Activated CD4-positive, alpha-beta T cell treated with anti-CD3 and anti-CD28 coated beads for 1 hour (primary cell): ENCODE data around the gene NRIP3.
"Not testable (repeated sequence)": the region's sequence is repeated elsewhere in the genome, so short reads cannot be mapped to it uniquely, and the experiment has no call there.

Experiments used
- DNase-seq: peaks from one replicate; pipeline ENCODE4 v3.0.0-alpha.2; 2020

Gene NRIP3

GRCh38 chr11:8964324-8965320 is 39.2 kb downstream of the NRIP3 start, which contains the start of gene TMEM9B:
TSS of gene TMEM9B (minus strand) at chr11:8964442. CDS start at chr11:8964313, 129 bp downstream.
- DNase-seq = peak; percentile 59

GRCh38 chr11:8963569-8964323 is 40.1 kb downstream of the NRIP3 start:
- peak; percentile 66 for DNase-seq

GRCh38 chr11:8962841-8963240 is 41.0 kb downstream of the NRIP3 start:
- DNase-seq = no peak

GRCh38 chr11:8961401-8961800 is 42.4 kb downstream of the NRIP3 start:
- DNase-seq = no peak

GRCh38 chr11:8959546-8960166 is 44.1 kb downstream of the NRIP3 start:
- no peak for DNase-seq

GRCh38 chr11:8956860-8957259 is 46.9 kb downstream of the NRIP3 start:
- no peak for DNase-seq

GRCh38 chr11:8948886-8949285 is 54.9 kb downstream of the NRIP3 start:
- DNase-seq = no peak

- no peak for DNase-seq
Observed at GRCh38 chr11:8947230-8947943, 56.4 kb downstream of the NRIP3 start.

GRCh38 chr11:8942518-8943066 is 61.2 kb downstream of the NRIP3 start, which contains the start of gene ASCL3:
TSS of gene ASCL3 (minus strand) at chr11:8943016. CDS start at chr11:8938161, 4,855 bp downstream.
- DNase-seq = no peak

GRCh38 chr11:8941341-8942103 is 62.3 kb downstream of the NRIP3 start:
- DNase-seq = no peak

- DNase-seq = no peak
Observed at GRCh38 chr11:8937659-8938058, 66.1 kb downstream of the NRIP3 start.

GRCh38 chr11:8937159-8937558 is 66.6 kb downstream of the NRIP3 start:
- no peak for DNase-seq

GRCh38 chr11:8935789-8936188 is 68.0 kb downstream of the NRIP3 start:
- not testable (repeated sequence) for DNase-seq

GRCh38 chr11:8934742-8935488 is 68.9 kb downstream of the NRIP3 start:
- DNase-seq = no peak

- no peak for DNase-seq
Observed at GRCh38 chr11:8933931-8934330, 69.9 kb downstream of the NRIP3 start.

- no peak for DNase-seq
Observed at GRCh38 chr11:8932564-8933180, 71.1 kb downstream of the NRIP3 start, which contains the start of gene C11orf16. TSS of gene C11orf16 (minus strand) at chr11:8932947. CDS start at chr11:8932308, 639 bp downstream.
